ELR (cell line): ENCODE results near the gene CDC40.
"Not testable (repeated sequence)": the region's sequence is repeated elsewhere in the genome, so short reads cannot be mapped to it uniquely, and the experiment has no call there.

Experiments
- DNase-seq: peaks from one replicate; pipeline ENCODE4 v3.0.0-alpha.2; 2015; ENCODE audit warnings: low read depth

Gene CDC40

DNA sequence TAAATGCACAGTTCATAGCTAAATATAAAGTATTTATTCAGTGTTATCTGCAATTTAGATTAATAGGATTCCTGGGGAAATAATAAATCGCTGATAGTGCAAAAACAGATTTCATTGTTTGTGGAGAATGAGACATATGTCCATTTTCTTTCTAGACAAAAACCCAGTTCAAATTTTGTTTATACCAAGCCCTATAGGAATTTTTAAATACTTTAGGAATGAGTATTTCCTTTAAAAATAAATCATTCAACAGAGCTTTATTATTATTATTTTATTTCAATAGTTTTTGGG is 91.5 kb downstream of the CDC40 start:
- DNase-seq = no peak

DNA sequence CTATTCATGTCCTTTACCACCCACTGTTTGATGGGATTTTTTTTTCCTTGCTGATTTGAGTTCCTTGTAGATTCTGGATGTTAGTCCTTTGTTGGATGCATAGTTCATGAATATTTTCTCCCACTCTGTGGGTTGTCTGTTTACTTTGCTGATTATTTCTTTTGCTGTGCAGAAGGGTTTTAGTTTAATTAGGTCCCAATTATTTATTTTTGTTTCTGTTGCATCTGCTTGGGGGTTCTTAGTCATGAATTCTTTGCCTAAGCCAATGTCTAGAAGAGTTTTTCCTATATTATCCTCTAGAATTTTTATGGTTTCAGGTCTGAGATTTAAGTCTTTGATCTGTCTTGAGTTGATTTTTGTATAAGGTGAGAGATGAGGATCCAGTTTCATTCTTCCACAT is 92.6 kb downstream of the CDC40 start:
- DNase-seq = not testable (repeated sequence)

DNA sequence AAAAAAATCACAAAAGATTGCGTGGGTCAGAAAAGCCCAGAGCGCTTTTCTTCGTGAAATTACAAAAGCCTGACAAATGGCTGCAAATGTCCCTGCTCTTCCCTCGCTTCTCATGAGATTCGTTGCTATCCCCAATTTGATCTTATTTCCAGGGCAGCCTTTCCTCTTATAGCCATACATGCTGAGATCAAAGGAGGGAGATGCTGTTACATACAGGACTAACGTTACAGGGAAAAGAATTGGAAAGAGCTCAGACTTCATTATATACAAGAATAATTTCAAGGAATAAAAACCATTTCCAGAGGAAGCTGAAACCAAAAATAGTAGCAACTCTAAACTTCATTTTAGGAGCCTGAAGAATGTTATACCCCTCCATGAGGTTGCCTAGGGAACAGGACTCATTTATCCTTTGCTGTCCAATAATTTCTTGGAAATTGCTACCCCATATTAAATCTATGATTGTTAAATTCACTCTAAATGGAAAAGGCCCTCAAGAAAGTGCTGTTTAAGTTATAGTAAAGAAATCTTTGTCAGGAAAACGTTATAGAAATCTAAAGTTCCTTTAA is 97.0 kb downstream of the CDC40 start:
- DNase-seq = no peak
